Adrenal gland (tissue), 12 donors: ENCODE data around the gene PIEZO1. TPM values are rescaled to one million over a fixed set of nuclear protein-coding genes. Genes with fewer than 3 reads are reported as not detected.
A peak's percentile ranks its signal among the peaks of the same experiment; 100 is the strongest.

ENCODE experiments used
- DNase-seq, 7 donors: peaks; one replicate each; pipeline ENCODE4 v3.0.0-alpha.2; 2019 to 2020
- H3K27ac ChIP-seq, 5 donors: fragments of 200-600 bp; sonication (generic) in 4 of 5; 1 replicate in 3 of 5; 2 replicates in 2 of 5; pipeline versions ENCODE4 v1.5.1 to v1.8.0; 2016 to 2020; ENCODE audit warnings: mild to moderate bottlenecking in 1 of 5
- H3K27me3 ChIP-seq: fragments of 200-600 bp; 2 replicates; pipeline ENCODE4 v1.8.0; 2021
- H3K36me3 ChIP-seq, 2 donors: fragments of 200-600 bp; replicated peaks in 1 of 2; 1 replicate in 1 of 2; 2 replicates in 1 of 2; pipeline versions ENCODE4 v1.5.1 to v1.8.0; 2018 to 2022
- H3K4me1 ChIP-seq, 2 donors: fragments of 200-600 bp; replicated peaks in 1 of 2; 1 replicate in 1 of 2; 2 replicates in 1 of 2; pipeline versions ENCODE4 v1.5.1 to v1.8.0; 2018 to 2021
- H3K4me3 ChIP-seq, 4 donors: fragments of 200-600 bp; sonication (generic) in 3 of 4; one replicate each; pipeline ENCODE4 v1.5.1; 2016 to 2018
- H3K9me3 ChIP-seq, 3 donors: fragments of 200-600 bp; sonication (generic) in 1 of 3; replicated peaks in 1 of 3; 1 replicate in 2 of 3; 2 replicates in 1 of 3; pipeline versions ENCODE4 v1.5.1 to v1.8.0; 2016 to 2021
- POLR2A ChIP-seq, 2 donors: fragments of 450-650 bp; IDR thresholded peaks; one replicate each; pipeline ENCODE4 v1.6.1; 2017; ENCODE audit warnings: antibody characterized with exemption in 2 of 2, mild to moderate bottlenecking in 2 of 2, moderate library complexity in 1 of 2
- WGBS, 4 donors: extraction: QIAGEN DNeasy Blood & Tissue Kit in 2 of 4; methylation state at CpG; one replicate each; pipeline versions ENCODE4 v1.1.5 to v1.1.7; 2013 to 2017; 5-methylcytosine and 5-hydroxymethylcytosine counted together
- intact Hi-C, 2 donors: fragments of 100-400 bp; cut with DNase I; formaldehyde crosslinking; loops; one replicate each; pipeline versions ENCODE4 v1.14.1 to v1.15.0; 2022 to 2023
- polyA plus RNA-seq, 3 donors: library from polyadenylated mRNA; stranded (reverse); fragments of 200-250 nt in 2 of 3; fragments of 350-450 nt in 1 of 3; fragmentation: Illumina TruSeq in 1 of 3; extraction: RNeasy Lipid Tissue Mini Kit (QIAGEN cat#74804) in 1 of 3; gene quantifications; one replicate each; pipeline ENCODE4 v1.2.3, GENCODE V29; 2013 to 2014
- total RNA-seq, 9 donors: library from RNA; depleted of rRNA in 4 of 9; stranded (reverse); fragments of >200 nt in 4 of 9; fragments of 120-200 nt in 1 of 9; fragmentation: NEBNext Ultra II Directional in 1 of 9; extraction: Animal tissue kit (Norgen Biotek cat#: 25700) in 1 of 9; gene quantifications; one replicate each; pipeline versions ENCODE4 v1.1.0 to v1.2.4, GENCODE V29; 2013 to 2023
- TF ChIP-seq, protein P1 (sequence below), 6 experiments: fragments of 450-650 bp in 4 of 6; fragments of 200-600 bp in 2 of 6; sonication (generic) in 1 of 6; IDR thresholded peaks; 1 replicate in 5 of 6; 2 replicates in 1 of 6; pipeline versions ENCODE4 v1.5.1 to v1.8.0; 2016 to 2021; ENCODE audit warnings: antibody characterized with exemption in 6 of 6, mild to moderate bottlenecking in 2 of 6, moderate library complexity in 1 of 6
- donor health status: healthy with polysubstance abuse.
- donor health status: Bipolar disorder and iron deficiency.
- donor health status: DM: yes; HTN: yes; CAD: no.
- donor health status: DM: no; HTN: no; CAD: no.
- donor health status: DM: no; HTN: no; CAD: no.
- donor health status: DM: yes; HTN: yes; CAD: no.

The PIEZO1 gene
- total and polyA plus RNA-seq, 12 donors = 7.9 to 327 (median 92.4) TPM

DNA sequence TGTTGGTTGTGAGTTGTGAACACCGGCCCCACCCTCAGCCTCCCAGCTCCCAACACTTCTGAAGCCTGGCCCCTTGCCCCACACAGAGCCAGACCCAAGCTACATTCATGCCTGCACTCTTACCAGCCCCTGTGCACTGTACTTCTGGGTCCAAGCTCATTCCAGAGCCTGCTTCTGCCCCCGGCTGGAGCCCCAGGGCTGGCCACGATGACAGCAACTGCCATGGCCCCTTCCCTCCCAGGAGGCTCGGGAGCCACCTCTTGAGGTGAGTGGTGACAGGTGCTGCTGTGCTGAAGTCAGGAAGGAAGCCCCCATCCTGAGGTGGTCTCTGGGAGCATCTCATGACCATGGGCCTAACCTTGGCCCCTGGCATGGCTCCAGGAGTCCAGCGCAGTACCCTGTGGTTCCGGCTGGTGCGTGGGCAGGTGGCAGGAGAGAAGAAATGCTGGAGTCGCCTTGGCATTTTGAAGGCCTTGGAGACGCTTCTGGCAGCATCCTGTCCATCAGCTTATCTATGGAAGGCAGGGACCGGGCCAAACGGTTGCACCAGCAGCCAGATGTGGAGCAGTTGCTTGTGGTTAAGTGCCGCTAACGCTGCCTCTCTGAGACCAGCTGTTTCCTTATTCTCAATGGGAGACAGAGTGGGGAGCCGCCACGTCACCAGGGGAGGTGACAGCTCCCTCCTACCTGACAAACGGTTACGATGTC is 14.7 kb upstream of the PIEZO1 start:
- H3K4me1 ChIP-seq = peaks cover 0 to 10% of the 10 kb centered on the region in 2 donors
- TF ChIP-seq POLR2A (IDR thresholded peaks at IDR 0.05) = no peak
- TF ChIP-seq, protein P1, sequence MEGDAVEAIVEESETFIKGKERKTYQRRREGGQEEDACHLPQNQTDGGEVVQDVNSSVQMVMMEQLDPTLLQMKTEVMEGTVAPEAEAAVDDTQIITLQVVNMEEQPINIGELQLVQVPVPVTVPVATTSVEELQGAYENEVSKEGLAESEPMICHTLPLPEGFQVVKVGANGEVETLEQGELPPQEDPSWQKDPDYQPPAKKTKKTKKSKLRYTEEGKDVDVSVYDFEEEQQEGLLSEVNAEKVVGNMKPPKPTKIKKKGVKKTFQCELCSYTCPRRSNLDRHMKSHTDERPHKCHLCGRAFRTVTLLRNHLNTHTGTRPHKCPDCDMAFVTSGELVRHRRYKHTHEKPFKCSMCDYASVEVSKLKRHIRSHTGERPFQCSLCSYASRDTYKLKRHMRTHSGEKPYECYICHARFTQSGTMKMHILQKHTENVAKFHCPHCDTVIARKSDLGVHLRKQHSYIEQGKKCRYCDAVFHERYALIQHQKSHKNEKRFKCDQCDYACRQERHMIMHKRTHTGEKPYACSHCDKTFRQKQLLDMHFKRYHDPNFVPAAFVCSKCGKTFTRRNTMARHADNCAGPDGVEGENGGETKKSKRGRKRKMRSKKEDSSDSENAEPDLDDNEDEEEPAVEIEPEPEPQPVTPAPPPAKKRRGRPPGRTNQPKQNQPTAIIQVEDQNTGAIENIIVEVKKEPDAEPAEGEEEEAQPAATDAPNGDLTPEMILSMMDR (IDR thresholded peaks at IDR 0.05) = no peak
- H3K27me3 ChIP-seq = no peaks in the 10 kb centered on the region
- H3K27ac ChIP-seq = no peak overlapping the region
- intact Hi-C loops = no loop called here
- 39 to 70% (median 42%) methylated on average over 5 to 17 of the region's 17 CpGs for WGBS, 4 donors
- no peaks in the 10 kb centered on the region for H3K9me3 ChIP-seq
- no peak overlapping the region for H3K4me3 ChIP-seq
- no peaks in the 10 kb centered on the region for H3K36me3 ChIP-seq
- DNase-seq = peak in 1 of 7 donors; percentile 18

DNA sequence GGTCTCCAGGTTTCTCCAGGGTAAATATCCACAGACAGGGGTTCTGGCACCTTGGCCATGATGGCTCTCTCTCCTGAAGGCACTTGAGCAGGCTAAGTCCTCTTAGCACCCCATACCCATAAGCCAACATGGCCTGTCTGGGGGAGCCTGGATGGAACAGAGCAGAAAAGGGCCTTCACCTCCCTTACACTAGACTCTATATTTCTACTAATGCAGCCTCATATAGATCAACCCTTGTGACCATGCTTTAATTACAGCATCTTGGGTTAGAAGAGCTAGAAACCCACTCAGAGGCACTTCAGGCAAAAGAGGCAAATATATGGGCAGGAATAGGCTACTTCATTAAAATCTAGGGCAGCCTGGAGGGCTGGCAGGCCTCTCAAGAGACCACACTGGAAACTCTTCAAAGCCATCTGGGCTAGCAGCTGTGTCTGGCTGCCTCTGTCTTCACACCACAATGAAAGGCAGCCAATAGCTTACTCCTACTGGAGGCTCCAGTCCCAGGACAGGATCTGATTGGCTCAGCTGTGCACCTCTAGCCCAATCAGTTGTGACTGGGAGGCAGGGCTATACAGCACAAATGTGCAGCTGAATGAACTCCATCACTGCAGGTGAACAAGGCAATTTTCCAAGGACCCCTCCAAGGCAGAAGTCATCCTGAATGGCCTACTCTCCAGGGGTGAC is 13.9 kb upstream of the PIEZO1 start:
- Histone ChIP-seq H3K4me3 (no peak overlapping the region), H3K4me1 (peaks cover 0 to 2% of the 10 kb centered on the region in 2 donors), H3K36me3 (no peaks in the 10 kb centered on the region), H3K27me3 (no peaks in the 10 kb centered on the region), H3K9me3 (no peaks in the 10 kb centered on the region), H3K27ac (no peak overlapping the region)
- no peak for DNase-seq
- intact Hi-C loops = no loop called here
- TF ChIP-seq, protein P1 (IDR thresholded peaks at IDR 0.05) = no peak
- no peak for TF ChIP-seq POLR2A (IDR thresholded peaks at IDR 0.05)

DNA sequence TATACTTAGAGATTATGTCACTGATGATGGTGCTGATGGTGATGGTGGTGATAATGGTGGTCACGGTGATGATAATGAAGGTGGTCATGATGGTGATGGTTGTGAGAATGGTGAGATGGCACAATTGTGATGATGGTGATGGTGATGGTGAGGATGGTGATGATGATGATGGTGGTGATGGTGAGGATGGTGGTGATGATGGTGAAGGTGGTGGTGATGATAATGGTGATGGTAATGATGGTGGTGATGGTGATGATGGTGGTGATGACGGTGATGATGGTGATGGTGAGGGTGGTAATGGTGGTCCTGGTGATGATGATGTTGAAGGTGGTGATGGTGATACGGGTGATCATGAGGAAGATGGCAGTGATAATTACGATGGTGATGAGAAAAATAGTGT is 13.1 kb upstream of the PIEZO1 start:
- Histone ChIP-seq H3K9me3 (no peaks in the 10 kb centered on the region), H3K27ac (no peak overlapping the region), H3K27me3 (peaks cover 6% of the 10 kb centered on the region), H3K4me3 (no peak overlapping the region), H3K36me3 (no peaks in the 10 kb centered on the region), H3K4me1 (no peaks in the 10 kb centered on the region)
- no peak for TF ChIP-seq POLR2A (IDR thresholded peaks at IDR 0.05)
- TF ChIP-seq, protein P1 (IDR thresholded peaks at IDR 0.05) = no peak
- intact Hi-C loops = no loop called here
- 77 to 98% (median 94%) methylated on average over 4 of the region's 4 CpGs for WGBS, 4 donors
- DNase-seq = no peak

DNA sequence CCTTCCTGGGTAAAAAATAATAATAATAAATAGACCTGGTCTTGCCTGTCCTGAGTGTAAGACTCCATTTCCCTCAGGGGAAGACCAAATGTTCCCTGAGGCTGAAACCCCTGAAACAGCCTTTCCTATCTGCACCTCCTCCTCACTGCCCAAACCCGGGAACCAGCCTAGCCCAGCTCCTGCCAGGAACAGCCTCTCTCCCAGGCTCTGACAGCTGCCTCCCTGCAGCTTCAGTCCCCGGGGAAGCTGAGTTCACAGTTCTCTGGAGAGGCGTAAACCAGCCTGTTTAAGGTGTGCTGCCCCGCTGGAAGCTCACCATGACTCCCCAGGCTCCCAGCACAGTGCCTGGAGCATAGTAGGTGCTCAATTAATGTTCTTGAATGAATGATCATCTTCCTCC is 11.3 kb upstream of the PIEZO1 start:
- Histone ChIP-seq H3K4me1 (no peaks in the 10 kb centered on the region), H3K4me3 (no peak overlapping the region), H3K36me3 (no peaks in the 10 kb centered on the region), H3K9me3 (no peaks in the 10 kb centered on the region), H3K27me3 (peaks cover 11% of the 10 kb centered on the region), H3K27ac (no peak overlapping the region)
- no peak for DNase-seq
- intact Hi-C loops = no loop called here
- TF ChIP-seq POLR2A (IDR thresholded peaks at IDR 0.05) = no peak
- TF ChIP-seq, protein P1 (IDR thresholded peaks at IDR 0.05) = no peak
- WGBS, 4 donors = 70 to 82% (median 80%) methylated on average over 1 to 4 of the region's 4 CpGs
